GM23248 (cell line): ENCODE data around the gene ABHD4.

Experiments used
- EZH2 ChIP-seq: fragments of 200-600 bp; sonication (generic); IDR thresholded peaks from 2 replicates; pipeline ENCODE4 v1.6.1; 2018; ENCODE audit warnings: antibody characterized with exemption, mild to moderate bottlenecking; ENCODE audit not compliant: insufficient read depth, poor library complexity, severe bottlenecking
- EZH2phosphoT487 ChIP-seq: fragments of 200-600 bp; sonication (generic); IDR thresholded peaks from 2 replicates; pipeline ENCODE4 v1.6.1; 2018; ENCODE audit warnings: antibody characterized with exemption, moderate library complexity, mild to moderate bottlenecking, low read depth; ENCODE audit not compliant: insufficient read depth

DNA sequence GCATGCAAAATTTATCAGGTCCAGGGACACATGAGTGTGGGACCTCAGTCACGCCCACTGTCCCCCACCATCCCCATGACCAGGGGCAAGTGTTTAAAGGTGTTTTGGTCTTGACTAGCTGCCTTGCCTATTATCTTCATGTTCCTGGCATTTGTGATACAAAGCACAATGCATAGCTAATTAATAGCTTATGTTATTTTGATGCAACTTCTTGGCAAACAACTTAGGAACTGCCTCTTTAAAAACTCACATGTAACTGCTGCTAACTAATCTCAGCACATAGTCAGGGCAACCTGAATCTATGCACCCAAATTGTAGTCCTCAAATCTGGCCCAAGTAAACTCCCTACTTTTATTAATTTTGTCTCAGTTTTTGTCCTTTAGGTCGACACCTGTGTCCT lies 53.5 kb downstream of the ABHD4 start:
- no peak for TF ChIP-seq EZH2
- TF ChIP-seq EZH2phosphoT487: no peak
